ENCODE results near the gene IMPDH2. TPM values are rescaled to one million over a fixed set of nuclear protein-coding genes. Genes with fewer than 3 reads are reported as not detected.
"Not testable (repeated sequence)": the region's sequence is repeated elsewhere in the genome, so short reads cannot be mapped to it uniquely, and the experiment has no call there.

Gene IMPDH2
- total RNA-seq, 1 donor from 2014 or later, result 101 TPM

- intact Hi-C loops (cut with DNase I), result no loop called here
- no peaks in the 10 kb centered on the region for H3K27me3 ChIP-seq
- no peak overlapping the region for H3K4me3 ChIP-seq
- peaks cover 43 to 51% of the 10 kb centered on the region in 2 donors for H3K36me3 ChIP-seq
- H3K4me1 ChIP-seq, result peaks cover 4 to 9% of the 10 kb centered on the region in 2 donors
- peak in 2 of 3 experiments; percentile 17 to 33 for TF ChIP-seq CTCF (IDR thresholded peaks at IDR 0.05)
- H3K9me3 ChIP-seq, result no peaks in the 10 kb centered on the region
- no peak for DNase-seq (ENCODE audit: low spot score in 2 of 2)
- no peak overlapping the region for H3K27ac ChIP-seq
These were observed 15.2 kb downstream of the IMPDH2 start for GRCh38 chr3:49013738-49014660.

DNA sequence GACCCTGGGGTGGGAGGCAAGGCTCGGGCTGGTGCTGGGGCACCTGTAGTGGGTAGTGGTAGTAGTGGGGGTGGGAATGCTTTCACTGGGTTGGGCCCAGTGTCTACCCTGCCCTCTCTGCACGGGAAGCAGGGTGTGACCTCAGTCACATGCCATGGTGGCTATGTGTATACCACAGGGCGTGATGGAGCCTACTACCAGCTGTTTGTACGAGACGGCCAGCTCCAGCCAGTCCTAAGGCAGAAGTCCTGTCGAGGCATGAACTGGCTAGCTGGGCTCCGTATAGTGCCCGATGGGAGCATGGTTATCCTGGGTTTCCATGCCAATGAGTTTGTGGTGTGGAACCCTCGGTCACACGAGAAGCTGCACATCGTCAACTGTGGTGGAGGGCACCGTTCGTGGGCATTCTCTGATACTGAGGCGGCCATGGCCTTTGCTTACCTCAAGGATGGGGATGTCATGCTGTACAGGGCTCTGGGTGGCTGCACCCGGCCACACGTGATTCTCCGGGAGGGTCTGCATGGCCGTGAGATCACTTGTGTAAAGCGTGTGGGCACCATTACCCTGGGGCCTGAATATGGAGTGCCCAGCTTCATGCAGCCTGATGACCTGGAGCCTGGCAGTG is 16.0 kb downstream of the IMPDH2 start:
- TF ChIP-seq CTCF (IDR thresholded peaks at IDR 0.05), result no peak
- H3K4me1 ChIP-seq, result peaks cover 4 to 10% of the 10 kb centered on the region in 2 donors
- no peak overlapping the region for H3K4me3 ChIP-seq
- DNase-seq (ENCODE audit: low spot score in 2 of 2), result no peak
- intact Hi-C loops (cut with DNase I), result no loop called here
- no peak overlapping the region for H3K27ac ChIP-seq
- H3K36me3 ChIP-seq, result peaks cover 43 to 51% of the 10 kb centered on the region in 2 donors
- H3K9me3 ChIP-seq, result no peaks in the 10 kb centered on the region
- H3K27me3 ChIP-seq, result no peaks in the 10 kb centered on the region

GRCh38 chr3:49012441-49013017 is 16.7 kb downstream of the IMPDH2 start:
- TF ChIP-seq CTCF (IDR thresholded peaks at IDR 0.05), result no peak
- Histone ChIP-seq H3K4me1 (peaks cover 2 to 11% of the 10 kb centered on the region in 2 donors), H3K9me3 (no peaks in the 10 kb centered on the region), H3K36me3 (peaks cover 43 to 51% of the 10 kb centered on the region in 2 donors), H3K4me3 (no peak overlapping the region), H3K27ac (no peak overlapping the region), H3K27me3 (no peaks in the 10 kb centered on the region)
- no peak for DNase-seq (ENCODE audit: low spot score in 2 of 2)
- intact Hi-C loops (cut with DNase I), result no loop called here

- H3K4me1 ChIP-seq, result peaks cover 2 to 13% of the 10 kb centered on the region in 2 donors
- H3K27me3 ChIP-seq, result no peaks in the 10 kb centered on the region
- TF ChIP-seq CTCF (IDR thresholded peaks at IDR 0.05), result no peak
- no peaks in the 10 kb centered on the region for H3K9me3 ChIP-seq
- peaks cover 24 to 32% of the 10 kb centered on the region in 2 donors for H3K36me3 ChIP-seq
- intact Hi-C loops (cut with DNase I), result loop anchor here (5.0 kb wide), 2 partner anchors 92 to 403 kb away; partner anchors contain the start of genes ARIH2, RHOA and TCTA
- DNase-seq (ENCODE audit: low spot score in 2 of 2), result no peak
- H3K27ac ChIP-seq, result no peak overlapping the region
- H3K4me3 ChIP-seq, result no peak overlapping the region
These were observed 19.8 kb downstream of the IMPDH2 start for GRCh38 chr3:49009396-49009795.

GRCh38 chr3:49008627-49009026 is 20.6 kb downstream of the IMPDH2 start:
- Histone ChIP-seq H3K4me3 (peak overlapping the region; percentile 77 to 80), H3K36me3 (peaks cover 18 to 25% of the 10 kb centered on the region in 2 donors), H3K27ac (peak overlapping the region; percentile 96), H3K4me1 (peaks cover 2 to 13% of the 10 kb centered on the region in 2 donors)
- H3K9me3 ChIP-seq; H3K27me3 ChIP-seq; DNase-seq (ENCODE audit: low spot score in 2 of 2): not testable (repeated sequence)
- intact Hi-C loops (cut with DNase I), result loop anchor here (5.0 kb wide), 2 partner anchors 91 to 404 kb away; partner anchors contain the start of genes ARIH2, RHOA and TCTA
